GM12891 (cell line): ENCODE data around the gene PRSS1.

Experiments used
- POLR2A ChIP-seq: IDR thresholded peaks from 2 replicates; pipeline ENCODE4 v1.6.1; 2011; ENCODE audit warnings: low read depth, low read length, control low read depth
- POLR2AphosphoS5 ChIP-seq: IDR thresholded peaks from 2 replicates; pipeline ENCODE4 v1.6.1; 2011; ENCODE audit warnings: low read depth, low read length, control low read depth
- POU2F2 ChIP-seq: IDR thresholded peaks from 2 replicates; pipeline ENCODE4 v1.6.1; 2011; ENCODE audit warnings: low read depth, mild to moderate bottlenecking, control low read depth, low read length, moderate library complexity
- TAF1 ChIP-seq: IDR thresholded peaks from 2 replicates; pipeline ENCODE4 v1.6.1; 2011; ENCODE audit warnings: low read depth, low read length, control low read depth

DNA sequence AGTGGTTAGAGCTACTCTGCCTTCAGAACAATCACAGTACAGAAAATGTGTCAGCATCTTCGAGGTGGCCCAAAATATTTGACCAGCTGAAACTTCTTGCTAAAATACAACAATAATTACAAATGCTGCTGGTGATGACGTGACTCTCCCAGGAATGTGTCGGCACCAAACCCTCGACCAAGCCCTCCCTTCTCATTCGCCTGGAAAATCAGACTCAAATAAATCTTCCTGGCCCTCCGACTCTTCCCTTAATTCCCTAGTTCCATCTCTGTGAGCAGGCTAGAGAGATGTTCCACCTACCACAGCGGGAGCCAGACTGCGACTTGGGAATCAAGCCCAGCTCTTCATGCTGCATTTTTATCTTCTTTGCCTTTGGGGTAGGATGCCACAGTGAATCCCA, 25.6 kb downstream of the PRSS1 start:
- TF ChIP-seq POLR2AphosphoS5 (no peak), POLR2A (no peak), POU2F2 (no peak), TAF1 (no peak)
